Kidney (tissue), 14 donors: Measurements from ENCODE around the gene MIOS. TPM values are rescaled to one million over a fixed set of nuclear protein-coding genes. Genes with fewer than 3 reads are reported as not detected.

Experiments used
- DNase-seq, 5 donors: peaks; one replicate each; pipeline ENCODE4 v3.0.0-alpha.2; 2013 to 2020
- FAIRE-seq: peaks from 2 replicates; lab custom pipeline; 2012; peaks lifted over from hg19 to GRCh38; lab: Jason Lieb, UNC
- H3K27ac ChIP-seq, 2 donors: one replicate each; pipeline ENCODE4 v1.7.0; 2013; ENCODE audit warnings: low read depth in 2 of 2, low read length in 2 of 2, inconsistent platforms in 1 of 2
- H3K27me3 ChIP-seq: one replicate; pipeline ENCODE4 v1.7.1; 2013; ENCODE audit warnings: low read length, inconsistent platforms; ENCODE audit not compliant: control insufficient read depth, insufficient read depth
- H3K36me3 ChIP-seq, 3 donors: one replicate each; pipeline versions ENCODE4 v1.7.0 to v1.7.1; 2013; ENCODE audit warnings: low read length in 3 of 3, control low read depth in 1 of 3, inconsistent platforms in 1 of 3; ENCODE audit not compliant: insufficient read depth in 3 of 3, control insufficient read depth in 2 of 3
- H3K4me1 ChIP-seq, 3 donors: one replicate each; pipeline versions ENCODE4 v1.7.0 to v1.7.1; 2013; ENCODE audit warnings: low read length in 3 of 3, inconsistent platforms in 1 of 3, low read depth in 1 of 3; ENCODE audit not compliant: control insufficient read depth in 2 of 3, insufficient read depth in 2 of 3
- H3K4me3 ChIP-seq, 3 donors: one replicate each; pipeline versions ENCODE4 v1.7.0 to v1.8.1; 2013; ENCODE audit warnings: low read length in 3 of 3, control low read depth in 1 of 3, inconsistent platforms in 1 of 3
- H3K9ac ChIP-seq, 3 donors: one replicate each; pipeline versions ENCODE4 v1.7.0 to v1.7.1; 2013; ENCODE audit warnings: low read length in 3 of 3, control low read depth in 1 of 3, inconsistent platforms in 1 of 3
- H3K9me3 ChIP-seq, 3 donors: one replicate each; pipeline versions ENCODE4 v1.7.0 to v1.7.1; 2013; ENCODE audit warnings: low read length in 3 of 3, control low read depth in 1 of 3, inconsistent platforms in 1 of 3; ENCODE audit not compliant: control insufficient read depth in 2 of 3, insufficient read depth in 1 of 3
- CTCF ChIP-seq: IDR thresholded peaks from 3 replicates; pipeline ENCODE4 v1.5.1; 2012; ENCODE audit warnings: mild to moderate bottlenecking, moderate library complexity, borderline replicate concordance; ENCODE audit not compliant: insufficient read depth; ENCODE audit errors: extremely low read depth
- intact Hi-C: fragments of 100-400 bp; cut with DNase I; formaldehyde crosslinking; loops from one replicate; pipeline ENCODE4 v1.11.1; 2022
- polyA plus RNA-seq: library from polyadenylated mRNA; stranded (reverse); fragments of 350-450 nt; fragmentation: Illumina TruSeq; extraction: RNeasy Lipid Tissue Mini Kit (QIAGEN cat#74804); gene quantifications from one replicate; pipeline ENCODE4 v1.2.3, GENCODE V29; 2014; ENCODE audit warnings: low read depth, low replicate concordance; ENCODE audit not compliant: insufficient read depth
- total RNA-seq: library from RNA; stranded (reverse); fragmentation: NEBNext Ultra II Directional; extraction: Animal tissue kit (Norgen Biotek cat#: 25700); gene quantifications from one replicate; pipeline ENCODE4 v1.2.1, GENCODE V29; 2021
- donor health status: control.
- donor health status: control.
- donor health status: control.
- donor health status: control.
- donor health status: control.
- donor health status: DM: yes; HTN: yes; CAD: no.
- donor health status: Normal renal cell carcinoma (clear cell type).

The MIOS gene
- total and polyA plus RNA-seq, 2 donors from 2014 or later: 12.4 to 37.0 TPM

DNA sequence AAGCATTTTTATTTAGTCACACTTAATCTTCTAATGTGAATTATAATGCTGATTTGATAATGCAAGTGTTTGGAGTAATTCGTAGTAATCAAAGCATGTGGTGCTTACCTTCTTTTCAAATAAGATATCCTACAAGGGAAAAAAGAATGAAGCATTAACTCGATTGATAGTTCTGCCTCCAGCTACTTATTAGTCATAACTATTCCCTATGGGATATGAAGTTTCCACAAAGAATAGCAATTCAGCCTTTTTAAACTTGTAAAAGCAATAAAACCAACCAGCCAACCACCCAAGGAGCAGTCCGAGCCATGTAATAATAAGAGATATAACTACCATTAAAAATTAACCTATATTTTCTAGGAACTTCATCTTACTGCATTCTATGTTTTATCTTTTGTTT is 42.6 kb upstream of the MIOS start:
- no peaks in the 10 kb centered on the region for H3K9me3 ChIP-seq
- FAIRE-seq (no peak), DNase-seq (no peak)
- no peaks in the 10 kb centered on the region for H3K4me1 ChIP-seq
- H3K27me3 ChIP-seq: no peaks in the 10 kb centered on the region
- H3K9ac ChIP-seq: no peak overlapping the region
- no peaks in the 10 kb centered on the region for H3K36me3 ChIP-seq
- H3K27ac ChIP-seq: no peak overlapping the region
- no peak for TF ChIP-seq CTCF
- no peak overlapping the region for H3K4me3 ChIP-seq
- intact Hi-C loops: no loop called here

GRCh38 chr7:7526006-7526405 is 40.7 kb upstream of the MIOS start:
- no peak for TF ChIP-seq CTCF
- no peak for DNase-seq
- H3K9ac ChIP-seq: no peak overlapping the region
- FAIRE-seq: no peak
- H3K27me3 ChIP-seq: no peaks in the 10 kb centered on the region
- no peak overlapping the region for H3K27ac ChIP-seq
- H3K36me3 ChIP-seq: no peaks in the 10 kb centered on the region
- intact Hi-C loops: no loop called here
- no peaks in the 10 kb centered on the region for H3K4me1 ChIP-seq
- H3K4me3 ChIP-seq: no peak overlapping the region
- H3K9me3 ChIP-seq: no peaks in the 10 kb centered on the region

DNA sequence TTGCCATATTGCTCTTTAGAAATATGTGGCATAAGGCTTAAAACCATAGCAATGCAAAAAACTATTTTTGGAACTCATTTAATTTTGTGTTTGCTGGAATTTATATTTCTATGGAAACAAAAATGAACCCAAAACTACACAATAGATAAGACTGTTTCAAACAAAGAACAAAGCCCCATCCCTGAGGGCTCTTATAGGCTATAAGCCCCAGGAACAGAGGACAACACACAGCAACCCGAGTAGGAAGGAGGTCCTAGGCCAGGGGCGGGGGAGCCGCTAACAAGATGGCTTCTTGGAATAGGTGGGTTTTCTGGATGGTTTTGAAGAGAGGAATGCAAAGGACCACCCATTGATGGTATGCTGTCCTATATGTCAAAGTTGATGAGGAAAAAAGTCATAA is 39.6 kb upstream of the MIOS start:
- H3K27me3 ChIP-seq: no peaks in the 10 kb centered on the region
- H3K27ac ChIP-seq: no peak overlapping the region
- FAIRE-seq: no peak
- H3K9ac ChIP-seq: no peak overlapping the region
- no peak for TF ChIP-seq CTCF
- DNase-seq: no peak
- H3K4me1 ChIP-seq: no peaks in the 10 kb centered on the region
- H3K36me3 ChIP-seq: no peaks in the 10 kb centered on the region
- no peaks in the 10 kb centered on the region for H3K9me3 ChIP-seq
- no peak overlapping the region for H3K4me3 ChIP-seq
- intact Hi-C loops: no loop called here

GRCh38 chr7:7529328-7529727 is 37.4 kb upstream of the MIOS start:
- H3K9ac ChIP-seq: no peak overlapping the region
- intact Hi-C loops: no loop called here

More at GRCh38 chr7:7529328-7529727, 37.4 kb upstream of the MIOS start:
- FAIRE-seq (no peak), DNase-seq (no peak)
- H3K27ac ChIP-seq: no peak overlapping the region
- H3K27me3 ChIP-seq: no peaks in the 10 kb centered on the region
- no peaks in the 10 kb centered on the region for H3K4me1 ChIP-seq
- H3K4me3 ChIP-seq: no peak overlapping the region
- no peaks in the 10 kb centered on the region for H3K9me3 ChIP-seq
- TF ChIP-seq CTCF: no peak
- no peaks in the 10 kb centered on the region for H3K36me3 ChIP-seq
